Fibroblast of villous mesenchyme (primary cell): ENCODE results near the gene TGFBR3. TPM values are rescaled to one million over a fixed set of nuclear protein-coding genes. Genes with fewer than 3 reads are reported as not detected.

Experiments used
- DNase-seq: peaks from one replicate; pipeline ENCODE4 v3.0.0-alpha.2; 2010; ENCODE audit warnings: low read depth
- H3K4me3 ChIP-seq: 2 replicates; pipeline ENCODE4 v1.5.1; 2011; ENCODE audit warnings: low read depth, mild to moderate bottlenecking, low read length
- CTCF ChIP-seq: IDR thresholded peaks from 2 replicates; pipeline ENCODE4 v1.5.1; 2012; ENCODE audit warnings: low read depth, mild to moderate bottlenecking, low read length; ENCODE audit not compliant: insufficient read depth
- total RNA-seq: library from RNA; depleted of rRNA; stranded (reverse); fragments of >200 nt; gene quantifications from 2 replicates; pipeline ENCODE4 v1.2.3, GENCODE V29; 2012

TGFBR3 gene
- total RNA-seq, 1 donor, result 17.7 TPM

- DNase-seq, result peak; percentile 90
- H3K4me3 ChIP-seq, result no peak overlapping the region
- no peak for TF ChIP-seq CTCF
Measured at GRCh38 chr1:91783423-91784170, 102.4 kb downstream of the TGFBR3 start.

GRCh38 chr1:91781901-91782622, 103.9 kb downstream of the TGFBR3 start:
- TF ChIP-seq CTCF, result no peak
- DNase-seq, result peak; percentile 50
- no peak overlapping the region for H3K4me3 ChIP-seq

GRCh38 chr1:91781371-91781825, 104.6 kb downstream of the TGFBR3 start:
- peak; percentile 97 for DNase-seq
- H3K4me3 ChIP-seq, result no peak overlapping the region

GRCh38 chr1:91779548-91780021, 106.4 kb downstream of the TGFBR3 start:
- TF ChIP-seq CTCF, result no peak
- H3K4me3 ChIP-seq, result no peak overlapping the region
- no peak for DNase-seq

More at GRCh38 chr1:91781371-91781825, 104.6 kb downstream of the TGFBR3 start:
- no peak for TF ChIP-seq CTCF

GRCh38 chr1:91778964-91779363, 107.0 kb downstream of the TGFBR3 start:
- peak; percentile 53 for DNase-seq
- no peak for TF ChIP-seq CTCF
- H3K4me3 ChIP-seq, result no peak overlapping the region

GRCh38 chr1:91777630-91778300, 108.2 kb downstream of the TGFBR3 start:
- DNase-seq, result peak; percentile 75
- no peak overlapping the region for H3K4me3 ChIP-seq
- no peak for TF ChIP-seq CTCF
